ENCODE measurements around the gene KIF22.
"Not testable (repeated sequence)": the region's sequence is repeated elsewhere in the genome, so short reads cannot be mapped to it uniquely, and the experiment has no call there.

KIF22 gene

GRCh38 chr16:29815793-29816693 is 25.5 kb downstream of the KIF22 start, which contains the start of gene PAGR1:
PAGR1 (plus strand) TSS chr16:29816152; CDS start chr16:29816526, 374 bp downstream.
- DNase-seq: peak; percentile 96

GRCh38 chr16:29816694-29817441 is 26.3 kb downstream of the KIF22 start:
- DNase-seq: peak; percentile 61

- no peak for DNase-seq
These were observed 27.5 kb downstream of the KIF22 start for GRCh38 chr16:29818082-29818481.

- DNase-seq: no peak
These were observed 29.0 kb downstream of the KIF22 start for GRCh38 chr16:29819506-29819905.

GRCh38 chr16:29820271-29820701 is 29.7 kb downstream of the KIF22 start, which contains the start of gene MVP:
MVP (plus strand) TSS chr16:29820462; CDS start chr16:29830550, 10,088 bp downstream.
- peak; percentile 56 for DNase-seq

GRCh38 chr16:29820730-29821642 is 30.4 kb downstream of the KIF22 start:
- DNase-seq: peak; percentile 50

GRCh38 chr16:29821643-29822115 is 31.1 kb downstream of the KIF22 start:
- DNase-seq: no peak

GRCh38 chr16:29824589-29825144 is 34.1 kb downstream of the KIF22 start:
- DNase-seq: no peak

- DNase-seq: peak; percentile 37
These were observed 34.8 kb downstream of the KIF22 start for GRCh38 chr16:29825145-29826044.

GRCh38 chr16:29826342-29826695 is 35.8 kb downstream of the KIF22 start:
- DNase-seq: no peak

GRCh38 chr16:29830774-29831173 is 40.2 kb downstream of the KIF22 start:
- DNase-seq: no peak

- no peak for DNase-seq
These were observed 40.9 kb downstream of the KIF22 start for GRCh38 chr16:29831490-29831889.

GRCh38 chr16:29833219-29833618 is 42.7 kb downstream of the KIF22 start:
- not testable (repeated sequence) for DNase-seq

- DNase-seq: no peak
These were observed 43.5 kb downstream of the KIF22 start for GRCh38 chr16:29834079-29834478.

- DNase-seq: no peak
These were observed 45.4 kb downstream of the KIF22 start for GRCh38 chr16:29835926-29836325.

- no peak for DNase-seq
These were observed 46.1 kb downstream of the KIF22 start for GRCh38 chr16:29836623-29837022.

GRCh38 chr16:29837841-29838240 is 47.3 kb downstream of the KIF22 start:
- DNase-seq: no peak

- no peak for DNase-seq
These were observed 49.3 kb downstream of the KIF22 start for GRCh38 chr16:29839822-29840221.

GRCh38 chr16:29840240-29840639 is 49.7 kb downstream of the KIF22 start:
- DNase-seq: no peak

- DNase-seq: no peak
These were observed 51.1 kb downstream of the KIF22 start for GRCh38 chr16:29841631-29842030.

- no peak for DNase-seq
These were observed 52.3 kb downstream of the KIF22 start for GRCh38 chr16:29842732-29843346.

All from stimulated activated CD4-positive, alpha-beta T cell treated with anti-CD3 and anti-CD28 coated beads, Interleukin-4, amount 100 ng/mL, for 1 hour (primary cell).